ENCODE data around the gene PHF14. TPM values are rescaled to one million over a fixed set of nuclear protein-coding genes. Genes with fewer than 3 reads are reported as not detected.
"Not testable (repeated sequence)": the region's sequence is repeated elsewhere in the genome, so short reads cannot be mapped to it uniquely, and the experiment has no call there.

The PHF14 gene
- total RNA-seq, 4 donors from 2014 or later, result 15.4 to 38.9 (median 35.6) TPM

- no peak for DNase-seq
- WGBS, 2 donors, result 95 to 96% methylated on average over 5 of the region's 5 CpGs
- intact Hi-C loops (cut with DNase I), result no loop called here
- H3K27ac ChIP-seq, result no peak overlapping the region
- no peaks in the 10 kb centered on the region for H3K9me3 ChIP-seq
- TF ChIP-seq CTCF (IDR thresholded peaks at IDR 0.05) (no peak), POLR2A (IDR thresholded peaks at IDR 0.05) (no peak)
- peaks cover 0 to 14% (median 0%) of the 10 kb centered on the region in 4 donors for H3K27me3 ChIP-seq
- H3K36me3 ChIP-seq, result peaks cover 0 to 8% (median 0%) of the 10 kb centered on the region in 3 donors
- H3K4me1 ChIP-seq, result peaks cover 0 to 34% (median 10%) of the 10 kb centered on the region in 3 donors
- H3K4me3 ChIP-seq, result no peak overlapping the region
Measured at GRCh38 chr7:10972174-10972573, 1.5 kb upstream of the PHF14 start.

GRCh38 chr7:10973942-10974911, 555 bp downstream of the PHF14 start:
- Histone ChIP-seq H3K27me3 (peaks cover 0 to 4% (median 0%) of the 10 kb centered on the region in 4 donors), H3K36me3 (peaks cover 0 to 12% (median 0%) of the 10 kb centered on the region in 3 donors), H3K4me1 (peaks cover 0 to 34% (median 10%) of the 10 kb centered on the region in 3 donors), H3K4me3 (peak overlapping the region; percentile 75 to 92 (median 87)), H3K9me3 (no peaks in the 10 kb centered on the region), H3K27ac (peak overlapping the region; percentile 80 to 94 (median 92))
- intact Hi-C loops (cut with DNase I), result no loop called here
- TF ChIP-seq POLR2A (IDR thresholded peaks at IDR 0.05) (no peak), CTCF (IDR thresholded peaks at IDR 0.05) (peak in 1 of 6 experiments; percentile 11)
- DNase-seq, result no peak
- 2 to 3% methylated on average over 15 to 25 of the region's 47 CpGs for WGBS, 2 donors

- peaks cover 0 to 12% (median 0%) of the 10 kb centered on the region in 3 donors for H3K36me3 ChIP-seq
- no peak overlapping the region for H3K27ac ChIP-seq
- H3K9me3 ChIP-seq, result no peaks in the 10 kb centered on the region
- intact Hi-C loops (cut with DNase I), result no loop called here
- DNase-seq, result no peak
- H3K4me1 ChIP-seq, result peaks cover 0 to 34% (median 10%) of the 10 kb centered on the region in 3 donors
- no peak overlapping the region for H3K4me3 ChIP-seq
- no peaks in the 10 kb centered on the region for H3K27me3 ChIP-seq
- TF ChIP-seq CTCF (IDR thresholded peaks at IDR 0.05) (no peak), POLR2A (IDR thresholded peaks at IDR 0.05) (no peak)
- 66 to 69% methylated on average over 4 of the region's 4 CpGs for WGBS, 2 donors
Measured at GRCh38 chr7:10977113-10977512, 3.4 kb downstream of the PHF14 start.

GRCh38 chr7:10981317-10981716, 7.6 kb downstream of the PHF14 start:
- H3K9me3 ChIP-seq, result no peaks in the 10 kb centered on the region
- peaks cover 0 to 46% (median 0%) of the 10 kb centered on the region in 3 donors for H3K36me3 ChIP-seq
- H3K4me3 ChIP-seq, result no peak overlapping the region
- TF ChIP-seq CTCF (IDR thresholded peaks at IDR 0.05) (no peak), POLR2A (IDR thresholded peaks at IDR 0.05) (no peak)
- DNase-seq, result no peak
- intact Hi-C loops (cut with DNase I), result no loop called here
- peaks cover 0 to 5% (median 0%) of the 10 kb centered on the region in 3 donors for H3K4me1 ChIP-seq
- no peak overlapping the region for H3K27ac ChIP-seq
- 91 to 95% methylated on average over 3 of the region's 3 CpGs for WGBS, 2 donors
- H3K27me3 ChIP-seq, result no peaks in the 10 kb centered on the region

GRCh38 chr7:10990748-10991147, 17.1 kb downstream of the PHF14 start:
- H3K4me3 ChIP-seq; intact Hi-C loops (cut with DNase I); H3K27me3 ChIP-seq; H3K27ac ChIP-seq; DNase-seq; H3K9me3 ChIP-seq; H3K4me1 ChIP-seq: not testable (repeated sequence)
- H3K36me3 ChIP-seq, result peaks cover 6 to 59% (median 8%) of the 10 kb centered on the region in 3 donors
- 95 to 96% methylated on average over 6 of the region's 6 CpGs for WGBS, 2 donors

- not testable (repeated sequence) for DNase-seq
- H3K36me3 ChIP-seq, result peaks cover 6 to 53% (median 8%) of the 10 kb centered on the region in 3 donors
Measured at GRCh38 chr7:10995482-10996166, 22.0 kb downstream of the PHF14 start.

More at GRCh38 chr7:10995482-10996166, 22.0 kb downstream of the PHF14 start:
- WGBS, 2 donors, result 90% methylated on average over 7 of the region's 34 CpGs; no CpG with 5 or more reads in 1 of the 2 donors
- H3K9me3 ChIP-seq; intact Hi-C loops (cut with DNase I); H3K27me3 ChIP-seq; H3K4me3 ChIP-seq; H3K27ac ChIP-seq; H3K4me1 ChIP-seq: not testable (repeated sequence)

All from esophagus squamous epithelium (tissue), 5 donors.